HG03469 (cell line): ENCODE measurements around the gene CSH1.
A peak's percentile ranks its signal among the peaks of the same experiment; 100 is the strongest.
"Not testable (repeated sequence)": the region's sequence is repeated elsewhere in the genome, so short reads cannot be mapped to it uniquely, and the experiment has no call there.

Experiments
- ATAC-seq: cut with Tn5 transposase; IDR thresholded peaks from one replicate; pipeline ENCODE4 v1.9.1; 2021; ENCODE audit warnings: mild to moderate bottlenecking, moderate library complexity, moderate number of reproducible peaks; ENCODE audit not compliant: unreplicated experiment

Gene CSH1

GRCh38 chr17:63871646-63872365, 24.6 kb downstream of the CSH1 start:
- not testable (repeated sequence) for ATAC-seq

GRCh38 chr17:63870292-63870665, 26.1 kb downstream of the CSH1 start:
- ATAC-seq = not testable (repeated sequence)

- ATAC-seq = not testable (repeated sequence)
Observed at GRCh38 chr17:63869491-63870291, 26.7 kb downstream of the CSH1 start.

GRCh38 chr17:63866625-63867024, 29.7 kb downstream of the CSH1 start:
- not testable (repeated sequence) for ATAC-seq

GRCh38 chr17:63859257-63859656, 37.1 kb downstream of the CSH1 start:
- ATAC-seq = no peak

- not testable (repeated sequence) for ATAC-seq
Observed at GRCh38 chr17:63856425-63856824, 39.9 kb downstream of the CSH1 start.

- ATAC-seq = no peak
Observed at GRCh38 chr17:63855185-63855584, 41.2 kb downstream of the CSH1 start.

- no peak for ATAC-seq
Observed at GRCh38 chr17:63854709-63855108, 41.7 kb downstream of the CSH1 start.

GRCh38 chr17:63853260-63853659, 43.1 kb downstream of the CSH1 start:
- ATAC-seq = no peak

- no peak for ATAC-seq
Observed at GRCh38 chr17:63850401-63850800, 46.0 kb downstream of the CSH1 start.

GRCh38 chr17:63848834-63849689, 47.3 kb downstream of the CSH1 start:
- peak; percentile 57 for ATAC-seq

GRCh38 chr17:63847525-63848249, 48.7 kb downstream of the CSH1 start:
- ATAC-seq = no peak

- no peak for ATAC-seq
Observed at GRCh38 chr17:63845509-63845908, 50.9 kb downstream of the CSH1 start.
